GM10248 (cell line): ENCODE measurements around the gene MBNL3.

Experiments used
- CTCF ChIA-PET: fragments of 300-600 bp; sonication (Branson Sonifier 250); formaldehyde crosslinking; extraction: SDS; loops from one replicate; lab custom pipeline; 2021; ENCODE audit warnings: antibody characterized with exemption; lab: Yijun Ruan, JAX
- POLR2A ChIA-PET: fragments of 350-650 bp; sonication (Branson Sonifier 250); formaldehyde crosslinking; extraction: SDS; loops from one replicate; lab custom pipeline; 2020; ENCODE audit warnings: antibody characterized with exemption; lab: Yijun Ruan, JAX
- DNase-seq: peaks from one replicate; pipeline ENCODE4 v3.0.0; 2012; ENCODE audit errors: extremely low spot score
- CTCF ChIP-seq: IDR thresholded peaks from 2 replicates; pipeline ENCODE4 v1.5.1; 2012; ENCODE audit warnings: mild to moderate bottlenecking, low read depth; ENCODE audit errors: extremely low read depth, missing control alignments, control extremely low read depth

MBNL3 gene

DNA sequence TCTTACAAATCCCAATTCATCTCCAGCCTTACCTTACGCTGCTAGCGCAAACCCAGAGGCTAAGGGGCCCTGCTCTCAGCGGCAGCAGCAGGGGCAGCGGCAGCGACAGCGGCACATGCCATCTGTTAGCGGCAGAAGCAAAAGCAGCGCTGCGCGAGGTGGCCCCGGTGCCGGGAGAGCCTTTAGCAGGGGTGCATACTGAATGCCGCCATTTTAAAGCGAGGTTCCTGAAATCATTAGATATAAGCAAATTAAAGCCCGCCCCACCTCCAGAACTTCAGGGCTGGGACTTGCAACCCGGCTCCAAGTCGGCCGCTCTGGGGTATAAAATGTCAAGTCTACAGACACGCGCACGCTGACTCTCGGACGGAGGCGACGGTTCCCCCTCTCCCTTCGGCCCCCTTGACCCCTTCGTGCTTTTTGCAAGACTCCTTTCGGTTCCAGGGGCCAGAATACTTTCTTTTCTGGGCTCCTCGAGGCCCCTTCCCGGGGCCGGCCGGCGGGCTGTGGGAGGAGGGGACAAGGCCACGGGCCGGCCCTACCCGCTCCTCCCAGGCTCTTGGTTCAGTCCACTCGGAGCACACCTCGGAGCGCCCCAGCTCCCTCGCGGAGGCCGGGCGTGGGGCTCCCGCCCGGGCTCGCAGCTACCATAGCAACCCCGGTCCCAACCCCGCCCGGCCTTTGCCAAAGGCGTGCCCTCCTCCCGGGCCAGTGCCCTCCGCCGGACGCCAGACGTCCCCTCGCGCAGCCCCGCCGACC is at the start of gene MBNL3:
Gene MBNL3 (minus strand): TSS at position 220 of the 759 bp plus-strand sequence. CDS start 49,427 bp downstream, outside the sequence.
- peak; percentile 49 for DNase-seq
- no peak for TF ChIP-seq CTCF
- CTCF ChIA-PET = interaction anchor here (0.6 to 0.7 kb wide), 2 partner anchors 8 to 26 kb away, joined by 3 read pairs; no protein-coding TSS in a partner anchor
- POLR2A ChIA-PET = no interaction called here

DNA sequence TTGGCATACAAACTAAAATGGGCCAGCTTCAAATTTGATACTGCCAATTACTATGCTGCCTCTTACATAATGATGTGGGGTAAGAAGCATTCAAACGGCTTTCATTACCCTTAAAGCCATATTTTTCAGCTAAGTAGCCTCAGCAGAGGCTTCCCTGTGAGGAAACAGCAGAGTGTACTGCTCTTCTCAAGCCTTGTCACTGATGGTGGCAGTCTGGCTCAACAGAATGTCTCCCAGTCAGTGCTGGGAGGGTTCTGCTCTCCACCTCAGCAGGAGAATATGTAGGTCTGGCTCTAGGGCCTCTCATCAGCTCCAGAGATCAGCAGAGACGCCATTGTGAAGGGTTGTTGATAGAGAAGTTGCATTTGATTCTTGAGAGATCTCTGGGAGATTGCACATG is 44.6 kb upstream of the MBNL3 start:
- TF ChIP-seq CTCF = no peak
- no peak for DNase-seq
- ChIA-PET CTCF (no interaction called here), POLR2A (no interaction called here)

DNA sequence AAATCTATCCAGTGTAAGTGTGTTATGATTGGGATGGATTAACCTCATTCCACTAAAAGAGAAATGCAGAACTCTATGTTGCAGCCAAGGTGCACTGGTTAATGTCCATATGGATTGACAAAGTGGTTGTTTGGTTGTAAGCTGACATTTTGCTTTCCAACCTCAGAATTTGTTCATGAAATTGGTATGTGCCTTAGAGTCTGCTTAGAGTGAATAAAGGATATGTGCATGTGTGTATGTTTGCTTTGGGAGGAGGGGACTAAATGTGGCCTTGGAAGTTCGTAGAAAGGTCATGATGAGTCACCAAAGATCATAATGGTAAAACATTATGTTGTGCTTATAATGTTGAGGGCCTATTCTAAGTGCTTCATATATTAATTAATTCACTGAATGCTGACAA is 44.1 kb upstream of the MBNL3 start:
- DNase-seq = no peak
- POLR2A ChIA-PET = no interaction called here
- TF ChIP-seq CTCF = no peak
- CTCF ChIA-PET = no interaction called here

GRCh38 chrX:132532097-132532496 is 43.3 kb upstream of the MBNL3 start:
- DNase-seq = no peak
- no peak for TF ChIP-seq CTCF
- POLR2A ChIA-PET = no interaction called here
- CTCF ChIA-PET = interaction anchor here (1.2 kb wide), 1 partner anchor 239 kb away, joined by 4 read pairs; no protein-coding TSS in a partner anchor

GRCh38 chrX:132520792-132521191 is 32.0 kb upstream of the MBNL3 start:
- no peak for DNase-seq
- TF ChIP-seq CTCF = no peak
- CTCF ChIA-PET = no interaction called here
- POLR2A ChIA-PET = no interaction called here

DNA sequence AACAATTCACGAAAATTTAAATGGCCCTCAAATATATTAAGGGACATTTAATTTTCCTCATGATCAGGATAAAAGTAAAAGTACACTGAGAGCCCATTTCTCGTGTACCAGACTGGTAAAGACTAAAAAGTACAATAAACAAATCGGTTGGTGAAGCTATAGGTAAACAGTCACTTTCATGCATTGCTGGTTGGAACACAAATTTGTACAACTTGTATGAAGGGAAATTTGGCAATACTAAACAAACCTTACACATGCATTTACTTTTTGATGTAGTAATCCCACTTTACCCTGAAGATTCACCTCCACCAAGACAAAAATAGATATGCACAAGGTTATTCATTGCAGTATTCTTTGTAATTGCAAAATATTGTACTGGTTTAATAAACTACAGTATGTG is 31.4 kb upstream of the MBNL3 start:
- DNase-seq = no peak
- POLR2A ChIA-PET = no interaction called here
- CTCF ChIA-PET = no interaction called here
- TF ChIP-seq CTCF = no peak
